ENCODE results near the gene FHIP1A. TPM values are rescaled to one million over a fixed set of nuclear protein-coding genes. Genes with fewer than 3 reads are reported as not detected.

Gene FHIP1A
- total and polyA plus RNA-seq, 2 of the 13 experiments (the other 11 are each of a cell fraction or from before 2014, with no cell fraction given), result 4.1 to 6.2 TPM

- FAIRE-seq, result no peak
- Histone ChIP-seq H3K4me2 (ENCODE audit: low read depth, low read length) (no peak overlapping the region), H2AFZ (ENCODE audit: low read length) (no peak overlapping the region), H3K4me3 (replicated peaks in 1 of 3; ENCODE audit: insufficient read depth in 1 of 3, low read depth in 2 of 3, low read length in 3 of 3) (no peak overlapping the region), H3K79me2 (ENCODE audit: insufficient read depth, low read length) (no peaks in the 10 kb centered on the region), H3K4me1 (ENCODE audit: insufficient read depth, low read length) (0 out of 2 replicates have a peak, but pooled peaks cover 2% of the 10 kb centered on the region), H3K36me3 (replicated peaks in 1 of 2; ENCODE audit: control insufficient read depth in 1 of 2, insufficient read depth in 2 of 2, low read length in 2 of 2) (no peaks in the 10 kb centered on the region), H3K9me3 (ENCODE audit: low read length) (no peaks in the 10 kb centered on the region), H3K27ac (ENCODE audit: extremely low read length, insufficient read depth, low read length) (no peak overlapping the region), H3K27me3 (ENCODE audit: control insufficient read depth in 1 of 2, insufficient read depth in 2 of 2, low read length in 2 of 2) (no peaks in the 10 kb centered on the region), H3K9ac (ENCODE audit: insufficient read depth, low read depth, low read length) (no peak overlapping the region), H4K20me1 (ENCODE audit: insufficient read depth, low read length) (no peaks in the 10 kb centered on the region)
- intact Hi-C loops (cut with micrococcal nuclease; ENCODE audit: unreplicated experiment) (no loop called here), in situ Hi-C loops (cut with HindIII; ENCODE audit: extremely low pct_ligation_motif_present, low pct_unique_long_range_greater_than_20kb) (no loop called here)
- POLR2A ChIA-PET, result no interaction called here
- CTCF ChIA-PET (ENCODE audit: low intra/inter-chr PET ratio, low total read pairs), result no interaction called here
- ATAC-seq, result no peak
- TF ChIP-seq ZNF280D (CRISPR knock-in tag; IDR thresholded peaks at IDR 0.05) (no peak), ZNF567 (CRISPR knock-in tag; IDR thresholded peaks at IDR 0.05; ENCODE audit: borderline replicate concordance) (no peak), ZNF598 (CRISPR knock-in tag; IDR thresholded peaks at IDR 0.05; ENCODE audit: borderline replicate concordance) (no peak), ZC3H4 (CRISPR knock-in tag; IDR thresholded peaks at IDR 0.05; ENCODE audit: borderline replicate concordance) (no peak), ZNF282 (IDR thresholded peaks at IDR 0.05; ENCODE audit: partially characterized antibody) (no peak), IKZF4 (CRISPR knock-in tag; IDR thresholded peaks at IDR 0.05; ENCODE audit: borderline replicate concordance, low read depth, not compliant biosample characterization) (no peak), PLRG1 (conservative IDR thresholded peaks at IDR 0.05) (no peak), ZMAT3 (CRISPR knock-in tag; conservative IDR thresholded peaks at IDR 0.05) (no peak), NR2C2 (CRISPR knock-in tag; IDR thresholded peaks at IDR 0.05; ENCODE audit: borderline replicate concordance) (no peak), ZBTB7B (CRISPR knock-in tag; IDR thresholded peaks at IDR 0.05) (no peak), ZSCAN31 (CRISPR knock-in tag; IDR thresholded peaks at IDR 0.05; ENCODE audit: low read depth) (no peak), RORA (CRISPR knock-in tag; IDR thresholded peaks at IDR 0.05) (no peak), ZNF446 (CRISPR knock-in tag; IDR thresholded peaks at IDR 0.05) (no peak), ZNF234 (CRISPR knock-in tag; conservative IDR thresholded peaks at IDR 0.05) (no peak), ZNF878 (CRISPR knock-in tag; IDR thresholded peaks at IDR 0.05) (no peak), ZNF354B (CRISPR knock-in tag; IDR thresholded peaks at IDR 0.05) (no peak), ZNF292 (CRISPR knock-in tag; IDR thresholded peaks at IDR 0.05; ENCODE audit: borderline replicate concordance, low read depth) (no peak), ZNF12 (CRISPR knock-in tag; IDR thresholded peaks at IDR 0.05) (no peak), ZNF792 (CRISPR knock-in tag; IDR thresholded peaks at IDR 0.05) (no peak)
- WGBS (ENCODE audit: low lambda C conversion rate), result 82% methylated on average over 6 of the region's 6 CpGs
- DNase-seq (ENCODE audit: low spot score), result no peak
- BruUV-seq (replicated peaks), result no TSS peak
Measured at GRCh38 chr4:151438154-151438553, 29.2 kb downstream of the FHIP1A start.

Data from HepG2 (cell line).